Endothelial cell of umbilical vein (primary cell): ENCODE measurements around the gene MEA1. TPM values are rescaled to one million over a fixed set of nuclear protein-coding genes. Genes with fewer than 3 reads are reported as not detected.

Experiments used
- BruUV-seq: library from RNA; stranded (reverse); fragments of 400-500 nt; replicated peaks from 2 replicates; lab custom pipeline; 2021; lab: Mats Ljungman, UMichigan
- CTCF ChIA-PET: fragments of 300-600, 350-600 bp; sonication (Branson Sonifier 250); formaldehyde crosslinking; loops from one replicate; lab custom pipeline; 2021; ENCODE audit warnings: antibody characterized with exemption, inconsistent platforms; lab: Charles Lee
- POLR2A ChIA-PET: fragments of 300-600, 350-600 bp; sonication (Branson Sonifier 250); formaldehyde crosslinking; loops from one replicate; lab custom pipeline; 2021; ENCODE audit warnings: antibody characterized with exemption, inconsistent platforms; lab: Charles Lee
- DNase-seq: peaks from one replicate; pipeline ENCODE4 v3.0.0-alpha.2; 2011; ENCODE audit warnings: low read depth, low spot score
- FAIRE-seq: peaks from 2 replicates; lab custom pipeline; 2011; peaks lifted over from hg19 to GRCh38; lab: Jason Lieb, UNC
- H2AFZ ChIP-seq: 2 replicates; pipeline ENCODE4 v1.6.0; 2012; ENCODE audit warnings: low read depth, low read length, control low read depth, inconsistent platforms
- H3K27ac ChIP-seq: 2 replicates; pipeline ENCODE4 v1.5.1; 2011; ENCODE audit warnings: low read depth, mild to moderate bottlenecking, control low read depth, low read length, moderate library complexity; ENCODE audit not compliant: insufficient read depth
- H3K27me3 ChIP-seq, 2 experiments: 2 replicates each; pipeline versions ENCODE4 v1.6.0 to v1.6.1; 2011; ENCODE audit warnings: low read length in 2 of 2, mixed read lengths in 1 of 2; ENCODE audit not compliant: control insufficient read depth in 2 of 2, insufficient read depth in 2 of 2
- H3K36me3 ChIP-seq, 2 experiments: 2 replicates in 1 of 2; 3 replicates in 1 of 2; pipeline ENCODE4 v1.5.1; 2011; ENCODE audit warnings: low read length in 2 of 2, mild to moderate bottlenecking in 1 of 2, moderate library complexity in 1 of 2; ENCODE audit not compliant: control insufficient read depth in 2 of 2, insufficient read depth in 2 of 2; ENCODE audit errors: extremely low read depth in 1 of 2
- H3K4me1 ChIP-seq: 3 replicates; pipeline ENCODE4 v1.5.1; 2011; ENCODE audit warnings: mild to moderate bottlenecking, low read length; ENCODE audit not compliant: control insufficient read depth, insufficient read depth; ENCODE audit errors: extremely low read depth
- H3K4me2 ChIP-seq: 2 replicates; pipeline ENCODE4 v1.6.1; 2011; ENCODE audit warnings: low read length, control low read depth, mixed read lengths; ENCODE audit not compliant: insufficient read depth
- H3K4me3 ChIP-seq, 3 experiments: fragments of 200-600 bp in 1 of 3; sonication (generic), shearing (Covaris generic) in 1 of 3; replicated peaks in 1 of 3; 2 replicates each; pipeline ENCODE4 v1.5.1; 2011 to 2016; ENCODE audit warnings: control low read depth in 3 of 3, low read length in 3 of 3, mild to moderate bottlenecking in 2 of 3, inconsistent platforms in 1 of 3, low read depth in 1 of 3, moderate library complexity in 1 of 3; ENCODE audit not compliant: insufficient read depth in 1 of 3
- H3K79me2 ChIP-seq: 2 replicates; pipeline ENCODE4 v1.6.0; 2012; ENCODE audit warnings: low read length, inconsistent platforms; ENCODE audit not compliant: control insufficient read depth, insufficient read depth
- H3K9ac ChIP-seq: replicated peaks from 2 replicates; pipeline ENCODE3; 2011; ENCODE audit warnings: low read length, control low read depth; ENCODE audit not compliant: insufficient read depth; ENCODE audit errors: extremely low read depth
- H3K9me1 ChIP-seq: replicated peaks from 3 replicates; pipeline ENCODE4 v1.6.0; 2011; ENCODE audit warnings: mild to moderate bottlenecking, low read length; ENCODE audit not compliant: control insufficient read depth, insufficient read depth; ENCODE audit errors: extremely low read depth
- H3K9me3 ChIP-seq: replicated peaks from 2 replicates; pipeline ENCODE4 v1.5.1; 2012; ENCODE audit warnings: low read length, inconsistent platforms; ENCODE audit not compliant: control insufficient read depth, insufficient read depth
- H4K20me1 ChIP-seq: replicated peaks from 2 replicates; pipeline ENCODE3; 2011; ENCODE audit warnings: mild to moderate bottlenecking, low read length; ENCODE audit not compliant: control insufficient read depth, insufficient read depth; ENCODE audit errors: extremely low read depth
- CTCF ChIP-seq, 2 donors: IDR thresholded peaks; 1 replicate in 1 of 2; 2 replicates in 1 of 2; pipeline ENCODE4 v1.5.1; 2011; ENCODE audit warnings: low read length in 2 of 2, mild to moderate bottlenecking in 2 of 2, moderate library complexity in 2 of 2, control low read depth in 1 of 2, inconsistent platforms in 1 of 2, low read depth in 1 of 2; ENCODE audit not compliant: insufficient read depth in 1 of 2; ENCODE audit errors: extremely low read depth in 1 of 2
- EZH2 ChIP-seq: IDR thresholded peaks from 2 replicates; pipeline ENCODE4 v1.6.1; 2012; ENCODE audit warnings: borderline replicate concordance, low read depth, mild to moderate bottlenecking, moderate library complexity, low read length, inconsistent platforms; ENCODE audit not compliant: severe bottlenecking
- JUN ChIP-seq: IDR thresholded peaks from 2 replicates; pipeline ENCODE4 v1.6.1; 2011; ENCODE audit warnings: borderline replicate concordance, low read depth; ENCODE audit not compliant: insufficient read length, insufficient read depth
- POLR2A ChIP-seq: IDR thresholded peaks from 2 replicates; pipeline ENCODE4 v1.6.1; 2012; ENCODE audit warnings: low read depth, mild to moderate bottlenecking, control low read depth, low read length
- POLR2AphosphoS5 ChIP-seq: IDR thresholded peaks from 2 replicates; pipeline ENCODE4 v1.6.1; 2012; ENCODE audit warnings: low read depth, mild to moderate bottlenecking, control low read depth, low read length, moderate library complexity; ENCODE audit not compliant: insufficient read depth
- dilution Hi-C: fragments of 300-500 bp; cut with MboI; formaldehyde crosslinking; loops from one replicate; pipeline ENCODE4 v1.15.0; 2019; ENCODE audit warnings: low sequenced_read_pairs; ENCODE audit not compliant: extremely low pct_ligation_motif_present
- intact Hi-C: fragments of 100-400 bp; cut with micrococcal nuclease; formaldehyde crosslinking; loops from one replicate; pipeline ENCODE4 v1.10.0; 2022
- polyA plus RNA-seq, 4 experiments: library from polyadenylated mRNA; depleted of rRNA in 3 of 4; stranded (reverse) in 3 of 4; unstranded in 1 of 4; fragments of >200 nt; gene quantifications; 2 replicates each; pipeline versions ENCODE4 v1.2.1 to v1.2.3, GENCODE V29; 2011 to 2012; ENCODE audit warnings: missing spikeins in 1 of 4
- total RNA-seq: library from RNA; stranded (reverse); gene quantifications from 2 replicates; pipeline ENCODE4 v1.2.3, GENCODE V29; 2021

MEA1 gene
- total and polyA plus RNA-seq, 2 donors (not counting 3 experiments of a cell fraction or from before 2014, with no cell fraction given) = 62.5 to 69.5 TPM

- H3K4me2 ChIP-seq = peak within 1 kb of the TSS; percentile 70
- H3K9me1 ChIP-seq = no peaks in the 10 kb centered on the region
- no peaks in the 10 kb centered on the region for H3K36me3 ChIP-seq
- ChIA-PET POLR2A (interaction anchor here (0.5 to 1.3 kb wide), 7 partner anchors 12 to 202 kb away, joined by 3 to 8 read pairs (median 3); partner anchors contain the start of genes KLC4, KLHDC3, MEA1 and MRPL2), CTCF (interaction anchor here (0.8 to 1.4 kb wide), 6 partner anchors 19 to 160 kb away, joined by 3 to 8 read pairs (median 4); partner anchors contain the start of gene RRP36)
- peak; percentile 100 for FAIRE-seq
- BruUV-seq = no TSS peak
- TF ChIP-seq POLR2A (peak; percentile 66), CTCF (IDR thresholded peaks at IDR 0.05; ENCODE audit: extremely low read depth in 1 of 2, insufficient read depth in 1 of 2, low read depth in 1 of 2, low read length in 2 of 2) (no peak), EZH2 (no peak), JUN (no peak), POLR2AphosphoS5 (peak; percentile 58)
- peaks cover 35% of the 10 kb centered on the region for H3K4me1 ChIP-seq
- H3K27ac ChIP-seq = no peak within 1 kb of the TSS
- peak; percentile 99 for DNase-seq
- intact Hi-C loops (loop anchor here (1.0 to 5.0 kb wide), 4 partner anchors 29 to 187 kb away; partner anchors contain the start of genes CUL7, MEA1 and SRF), dilution Hi-C loops (no loop called here)
- H3K9ac ChIP-seq = peak within 1 kb of the TSS; percentile 71
- H3K79me2 ChIP-seq = peaks cover 15% of the 10 kb centered on the region
- H3K4me3 ChIP-seq = peak within 1 kb of the TSS; percentile 57 to 90 (median 83)
- no peaks in the 10 kb centered on the region for H3K27me3 ChIP-seq
- H3K9me3 ChIP-seq = no peaks in the 10 kb centered on the region
- H2AFZ ChIP-seq = peak within 1 kb of the TSS; percentile 79
- H4K20me1 ChIP-seq = peaks cover 3% of the 10 kb centered on the region
Measured at GRCh38 chr6:42984001-42984923, 29.5 kb downstream of the MEA1 start, which contains the start of gene PPP2R5D. PPP2R5D (plus strand) TSS chr6:42984570; CDS start chr6:42984678, 108 bp downstream.
